Liver (tissue), 9 donors: Measurements from ENCODE around the gene TCHP. TPM values are rescaled to one million over a fixed set of nuclear protein-coding genes. Genes with fewer than 3 reads are reported as not detected.

Experiments used
- DNase-seq: peaks from one replicate; pipeline ENCODE4 v3.0.0-alpha.2; 2017; ENCODE audit warnings: low spot score
- H3K27ac ChIP-seq, 2 donors: one replicate each; pipeline ENCODE4 v1.7.0; 2013; ENCODE audit warnings: inconsistent platforms in 2 of 2, low read length in 2 of 2, control low read depth in 1 of 2, low read depth in 1 of 2, mild to moderate bottlenecking in 1 of 2
- H3K27me3 ChIP-seq, 4 donors: one replicate each; pipeline versions ENCODE4 v1.6.1 to v1.7.0; 2013; ENCODE audit warnings: low read length in 3 of 4, inconsistent platforms in 1 of 4, mild to moderate bottlenecking in 1 of 4, moderate library complexity in 1 of 4; ENCODE audit not compliant: control insufficient read depth in 4 of 4, insufficient read depth in 4 of 4
- H3K36me3 ChIP-seq, 4 donors: one replicate each; pipeline versions ENCODE4 v1.6.1 to v1.7.0; 2013; ENCODE audit warnings: low read length in 3 of 4, mild to moderate bottlenecking in 3 of 4, low read depth in 1 of 4, moderate library complexity in 1 of 4; ENCODE audit not compliant: control insufficient read depth in 4 of 4, insufficient read depth in 3 of 4
- H3K4me1 ChIP-seq, 4 donors: one replicate each; pipeline versions ENCODE4 v1.6.1 to v1.7.0; 2013; ENCODE audit warnings: low read length in 3 of 4, mild to moderate bottlenecking in 3 of 4, moderate library complexity in 1 of 4; ENCODE audit not compliant: control insufficient read depth in 4 of 4, insufficient read depth in 4 of 4
- H3K4me3 ChIP-seq, 3 donors: one replicate each; pipeline versions ENCODE4 v1.6.1 to v1.7.0; 2013; ENCODE audit warnings: low read length in 3 of 3, control low read depth in 1 of 3, low read depth in 1 of 3, mild to moderate bottlenecking in 1 of 3
- H3K9ac ChIP-seq, 2 donors: one replicate each; pipeline ENCODE4 v1.7.0; 2013; ENCODE audit warnings: low read length in 2 of 2, mild to moderate bottlenecking in 2 of 2, moderate library complexity in 2 of 2, control low read depth in 1 of 2, low read depth in 1 of 2
- H3K9me3 ChIP-seq, 4 donors: one replicate each; pipeline versions ENCODE4 v1.6.1 to v1.7.0; 2013; ENCODE audit warnings: low read length in 3 of 4; ENCODE audit not compliant: control insufficient read depth in 4 of 4
- ATF3 ChIP-seq: IDR thresholded peaks from 2 replicates; pipeline ENCODE4 v1.6.1; 2016; ENCODE audit warnings: antibody characterized with exemption
- CTCF ChIP-seq: fragments of 150-350 bp; IDR thresholded peaks from 2 replicates; pipeline ENCODE4 v1.5.1; 2017; ENCODE audit warnings: improper control_type of control experiment, low read depth, low read length; ENCODE audit not compliant: missing input control
- GABPA ChIP-seq, 2 donors: IDR thresholded peaks in 1 of 2; conservative IDR thresholded peaks in 1 of 2; 2 replicates each; pipeline ENCODE4 v1.6.1; 2016; ENCODE audit warnings: antibody characterized with exemption in 2 of 2, mild to moderate bottlenecking in 1 of 2, moderate library complexity in 1 of 2
- HNF4A ChIP-seq, 2 donors: conservative IDR thresholded peaks; 2 replicates each; pipeline ENCODE4 v1.6.1; 2016; ENCODE audit warnings: antibody characterized with exemption in 2 of 2, mild to moderate bottlenecking in 2 of 2
- HNF4G ChIP-seq: IDR thresholded peaks from 2 replicates; pipeline ENCODE4 v1.6.1; 2016; ENCODE audit warnings: antibody characterized with exemption
- MAX ChIP-seq: IDR thresholded peaks from 2 replicates; pipeline ENCODE4 v1.6.1; 2016; ENCODE audit warnings: antibody characterized with exemption
- RAD21 ChIP-seq, 2 donors: IDR thresholded peaks; 2 replicates each; pipeline ENCODE4 v1.6.1; 2016; ENCODE audit warnings: antibody characterized with exemption in 2 of 2, mild to moderate bottlenecking in 2 of 2
- REST ChIP-seq: IDR thresholded peaks from 2 replicates; pipeline ENCODE4 v1.6.1; 2016; ENCODE audit warnings: antibody characterized with exemption, mild to moderate bottlenecking
- SP1 ChIP-seq: IDR thresholded peaks from 2 replicates; pipeline ENCODE4 v1.6.1; 2018; ENCODE audit warnings: antibody characterized with exemption, mild to moderate bottlenecking
- TAF1 ChIP-seq: conservative IDR thresholded peaks from 2 replicates; pipeline ENCODE4 v1.6.1; 2016; ENCODE audit warnings: antibody characterized with exemption, mild to moderate bottlenecking
- WGBS: extraction: QIAGEN DNeasy Blood & Tissue Kit; methylation state at CpG from one replicate; pipeline ENCODE4 v1.1.7; 2013; 5-methylcytosine and 5-hydroxymethylcytosine counted together
- polyA plus RNA-seq, 2 donors: library from polyadenylated mRNA; stranded (reverse) in 1 of 2; unstranded in 1 of 2; fragments of 200-250 nt in 1 of 2; fragments of >200 nt in 1 of 2; fragmentation: Nextera tagmentation in 1 of 2; extraction: Ambion mirVana in 1 of 2; gene quantifications; one replicate each; pipeline versions ENCODE4 v1.2.1 to v1.2.3, GENCODE V29; 2013 to 2015
- total RNA-seq, 2 donors: library from RNA; depleted of rRNA; stranded (reverse); fragments of >200 nt; gene quantifications; one replicate each; pipeline ENCODE4 v1.2.3, GENCODE V29; 2014
- donor health status: healthy.
- donor health status: healthy.
- donor health status: healthy.
- donor health status: healthy.
- donor health status: healthy.

TCHP gene
- total and polyA plus RNA-seq, 4 donors, result 5.0 to 9.8 (median 5.2) TPM

GRCh38 chr12:109925185-109925840, 25.2 kb downstream of the TCHP start:
- DNase-seq, result no peak
- H3K27ac ChIP-seq, result no peak overlapping the region
- H3K9me3 ChIP-seq, result no peaks in the 10 kb centered on the region
- 88% methylated on average over 20 of the region's 20 CpGs for WGBS
- no peaks in the 10 kb centered on the region for H3K4me1 ChIP-seq
- no peak overlapping the region for H3K4me3 ChIP-seq
- TF ChIP-seq MAX (no peak), GABPA (IDR thresholded peaks at IDR 0.05 in 1 of 2, conservative IDR thresholded peaks at IDR 0.05 in 1 of 2) (no peak), SP1 (no peak), ATF3 (no peak), TAF1 (no peak)
- no peak overlapping the region for H3K9ac ChIP-seq
- H3K27me3 ChIP-seq, result no peaks in the 10 kb centered on the region
- peaks cover 2 to 6% (median 4%) of the 10 kb centered on the region in 4 donors for H3K36me3 ChIP-seq

GRCh38 chr12:109926016-109926415, 25.9 kb downstream of the TCHP start:
- Histone ChIP-seq H3K9me3 (no peaks in the 10 kb centered on the region), H3K36me3 (peaks cover under 1 to 11% (median 10%) of the 10 kb centered on the region in 4 donors), H3K27me3 (no peaks in the 10 kb centered on the region), H3K27ac (no peak overlapping the region), H3K4me3 (no peak overlapping the region), H3K9ac (no peak overlapping the region), H3K4me1 (no peaks in the 10 kb centered on the region)
- WGBS, result 98% methylated on average over 8 of the region's 8 CpGs
- TF ChIP-seq SP1, result no peak
- TF ChIP-seq REST, result no peak
- TF ChIP-seq CTCF, result no peak
- no peak for TF ChIP-seq GABPA (IDR thresholded peaks at IDR 0.05 in 1 of 2, conservative IDR thresholded peaks at IDR 0.05 in 1 of 2)
- TF ChIP-seq HNF4G, result no peak
- TF ChIP-seq HNF4A (conservative IDR thresholded peaks at IDR 0.05), result no peak
- no peak for TF ChIP-seq RAD21 (IDR thresholded peaks at IDR 0.05)
- no peak for DNase-seq
